ENCODE results near the gene HINT1. TPM values are rescaled to one million over a fixed set of nuclear protein-coding genes. Genes with fewer than 3 reads are reported as not detected.
"Not testable (repeated sequence)": the region's sequence is repeated elsewhere in the genome, so short reads cannot be mapped to it uniquely, and the experiment has no call there.

The HINT1 gene
- total RNA-seq, 1 donor from 2014 or later: 180 TPM

- Mint-ChIP-seq H3K36me3 (ENCODE audit: unreplicated experiment) (no peaks in the 10 kb centered on the region), H3K4me3 (ENCODE audit: unreplicated experiment) (no peak overlapping the region), H3K4me1 (ENCODE audit: low read depth, unreplicated experiment) (no peaks in the 10 kb centered on the region), H3K27ac (ENCODE audit: unreplicated experiment) (no peak overlapping the region), H3K9me3 (ENCODE audit: unreplicated experiment) (no peaks in the 10 kb centered on the region), H3K27me3 (ENCODE audit: unreplicated experiment) (no peaks in the 10 kb centered on the region)
- DNase-seq: no peak
- no peak for TF ChIP-seq CTCF (IDR thresholded peaks at IDR 0.05; ENCODE audit: partially characterized antibody, unreplicated experiment)
Observed at GRCh38 chr5:131142970-131143617, 22.0 kb downstream of the HINT1 start.

- Mint-ChIP-seq H3K27ac (ENCODE audit: unreplicated experiment) (no peak overlapping the region), H3K9me3 (ENCODE audit: unreplicated experiment) (peaks cover 5% of the 10 kb centered on the region), H3K27me3 (ENCODE audit: unreplicated experiment) (no peaks in the 10 kb centered on the region), H3K4me1 (ENCODE audit: low read depth, unreplicated experiment) (no peaks in the 10 kb centered on the region), H3K4me3 (ENCODE audit: unreplicated experiment) (no peak overlapping the region), H3K36me3 (ENCODE audit: unreplicated experiment) (no peaks in the 10 kb centered on the region)
- TF ChIP-seq CTCF (IDR thresholded peaks at IDR 0.05; ENCODE audit: partially characterized antibody, unreplicated experiment): no peak
- DNase-seq: no peak
Observed at GRCh38 chr5:131139321-131139720, 25.7 kb downstream of the HINT1 start.

- not testable (repeated sequence) for H3K4me1 Mint-ChIP-seq (ENCODE audit: low read depth, unreplicated experiment); H3K27ac Mint-ChIP-seq (ENCODE audit: unreplicated experiment); H3K36me3 Mint-ChIP-seq (ENCODE audit: unreplicated experiment); DNase-seq; H3K9me3 Mint-ChIP-seq (ENCODE audit: unreplicated experiment); H3K27me3 Mint-ChIP-seq (ENCODE audit: unreplicated experiment); H3K4me3 Mint-ChIP-seq (ENCODE audit: unreplicated experiment)
Observed at GRCh38 chr5:131138406-131138805, 26.6 kb downstream of the HINT1 start.

- not testable (repeated sequence) for H3K27me3 Mint-ChIP-seq (ENCODE audit: unreplicated experiment); H3K9me3 Mint-ChIP-seq (ENCODE audit: unreplicated experiment); H3K27ac Mint-ChIP-seq (ENCODE audit: unreplicated experiment); H3K36me3 Mint-ChIP-seq (ENCODE audit: unreplicated experiment); H3K4me3 Mint-ChIP-seq (ENCODE audit: unreplicated experiment); DNase-seq; H3K4me1 Mint-ChIP-seq (ENCODE audit: low read depth, unreplicated experiment)
Observed at GRCh38 chr5:131133091-131133490, 32.0 kb downstream of the HINT1 start.

- no peak overlapping the region for H3K27ac Mint-ChIP-seq (ENCODE audit: unreplicated experiment)
- no peaks in the 10 kb centered on the region for H3K27me3 Mint-ChIP-seq (ENCODE audit: unreplicated experiment)
- DNase-seq: no peak
- no peaks in the 10 kb centered on the region for H3K4me1 Mint-ChIP-seq (ENCODE audit: low read depth, unreplicated experiment)
- no peak overlapping the region for H3K4me3 Mint-ChIP-seq (ENCODE audit: unreplicated experiment)
- peaks cover 4% of the 10 kb centered on the region for H3K36me3 Mint-ChIP-seq (ENCODE audit: unreplicated experiment)
- no peaks in the 10 kb centered on the region for H3K9me3 Mint-ChIP-seq (ENCODE audit: unreplicated experiment)
- TF ChIP-seq CTCF (IDR thresholded peaks at IDR 0.05; ENCODE audit: partially characterized antibody, unreplicated experiment): no peak
Observed at GRCh38 chr5:131129306-131129705, 35.8 kb downstream of the HINT1 start.

GRCh38 chr5:131127244-131127643, 37.8 kb downstream of the HINT1 start:
- DNase-seq; H3K4me1 Mint-ChIP-seq (ENCODE audit: low read depth, unreplicated experiment); H3K4me3 Mint-ChIP-seq (ENCODE audit: unreplicated experiment); H3K27me3 Mint-ChIP-seq (ENCODE audit: unreplicated experiment); H3K27ac Mint-ChIP-seq (ENCODE audit: unreplicated experiment); H3K9me3 Mint-ChIP-seq (ENCODE audit: unreplicated experiment); H3K36me3 Mint-ChIP-seq (ENCODE audit: unreplicated experiment): not testable (repeated sequence)
